ENCODE data around the gene CNTN5.

The CNTN5 gene

DNA sequence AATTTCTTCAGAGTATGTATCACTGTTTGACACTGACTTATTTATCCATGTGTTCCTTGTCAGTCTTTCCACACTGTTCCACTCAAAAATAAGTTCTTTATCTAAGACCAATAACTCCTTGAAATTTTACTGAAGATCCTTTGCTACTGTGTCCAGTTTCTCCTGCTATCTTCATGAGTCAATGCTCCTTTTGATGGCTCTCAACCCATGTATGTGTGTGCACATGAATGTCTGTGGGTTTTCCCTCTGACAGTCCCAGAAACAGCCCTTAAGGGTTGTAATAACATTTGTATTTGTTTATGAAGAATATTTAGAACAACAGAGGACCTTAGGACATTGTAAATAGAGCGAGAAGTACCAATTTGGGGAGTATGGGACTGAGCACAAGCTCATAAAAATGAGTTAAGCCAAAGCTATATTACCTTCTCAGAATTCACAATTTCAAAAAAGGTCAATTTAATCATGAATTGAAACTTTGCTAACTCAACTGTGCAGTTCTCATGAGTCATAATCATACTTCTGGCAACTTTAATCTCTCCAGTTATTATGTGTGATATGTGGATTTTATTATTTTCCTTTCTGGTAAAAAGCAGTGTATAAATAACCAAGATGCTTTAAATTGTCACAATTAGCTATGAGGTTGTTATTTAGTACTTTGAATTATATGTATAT is 533.6 kb downstream of the CNTN5 start:
- in situ Hi-C loops (cut with HindIII; ENCODE audit: low pct_ligation_motif_present, low sequenced_read_pairs): no loop called here
- H3K27ac ChIP-seq: no peak overlapping the region
- H3K4me3 ChIP-seq (ENCODE audit: low read depth, low read length): no peak overlapping the region
- TF ChIP-seq, protein P1, sequence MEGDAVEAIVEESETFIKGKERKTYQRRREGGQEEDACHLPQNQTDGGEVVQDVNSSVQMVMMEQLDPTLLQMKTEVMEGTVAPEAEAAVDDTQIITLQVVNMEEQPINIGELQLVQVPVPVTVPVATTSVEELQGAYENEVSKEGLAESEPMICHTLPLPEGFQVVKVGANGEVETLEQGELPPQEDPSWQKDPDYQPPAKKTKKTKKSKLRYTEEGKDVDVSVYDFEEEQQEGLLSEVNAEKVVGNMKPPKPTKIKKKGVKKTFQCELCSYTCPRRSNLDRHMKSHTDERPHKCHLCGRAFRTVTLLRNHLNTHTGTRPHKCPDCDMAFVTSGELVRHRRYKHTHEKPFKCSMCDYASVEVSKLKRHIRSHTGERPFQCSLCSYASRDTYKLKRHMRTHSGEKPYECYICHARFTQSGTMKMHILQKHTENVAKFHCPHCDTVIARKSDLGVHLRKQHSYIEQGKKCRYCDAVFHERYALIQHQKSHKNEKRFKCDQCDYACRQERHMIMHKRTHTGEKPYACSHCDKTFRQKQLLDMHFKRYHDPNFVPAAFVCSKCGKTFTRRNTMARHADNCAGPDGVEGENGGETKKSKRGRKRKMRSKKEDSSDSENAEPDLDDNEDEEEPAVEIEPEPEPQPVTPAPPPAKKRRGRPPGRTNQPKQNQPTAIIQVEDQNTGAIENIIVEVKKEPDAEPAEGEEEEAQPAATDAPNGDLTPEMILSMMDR (IDR thresholded peaks at IDR 0.05; ENCODE audit: low read depth, low read length, missing control alignments): no peak
- DNase-seq: no peak
- H3K36me3 ChIP-seq (replicated peaks): no peaks in the 10 kb centered on the region
- H3K27me3 ChIP-seq (replicated peaks): no peaks in the 10 kb centered on the region

DNA sequence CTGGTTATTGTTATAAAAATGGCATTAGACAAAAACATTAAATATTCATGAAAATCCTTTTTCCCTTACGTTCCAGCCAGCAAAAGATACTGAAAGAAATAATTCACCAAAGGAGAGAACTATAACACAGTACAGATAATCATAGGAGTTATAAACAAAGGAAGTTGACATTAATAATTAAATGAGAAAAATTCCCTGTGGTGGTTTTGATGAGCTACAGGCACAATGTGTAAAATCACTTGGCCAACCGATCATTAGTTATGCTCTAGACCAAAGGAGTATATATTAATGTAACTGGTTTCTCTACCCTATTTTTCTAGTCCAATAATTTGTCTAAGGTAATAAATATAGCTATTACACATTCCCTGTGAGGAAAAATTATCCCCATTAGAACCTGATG is 534.7 kb downstream of the CNTN5 start:
- TF ChIP-seq, protein P1 (IDR thresholded peaks at IDR 0.05; ENCODE audit: low read depth, low read length, missing control alignments): no peak
- Histone ChIP-seq H3K27ac (no peak overlapping the region), H3K4me3 (ENCODE audit: low read depth, low read length) (no peak overlapping the region), H3K36me3 (replicated peaks) (no peaks in the 10 kb centered on the region), H3K27me3 (replicated peaks) (no peaks in the 10 kb centered on the region)
- DNase-seq: no peak
- in situ Hi-C loops (cut with HindIII; ENCODE audit: low pct_ligation_motif_present, low sequenced_read_pairs): no loop called here

DNA sequence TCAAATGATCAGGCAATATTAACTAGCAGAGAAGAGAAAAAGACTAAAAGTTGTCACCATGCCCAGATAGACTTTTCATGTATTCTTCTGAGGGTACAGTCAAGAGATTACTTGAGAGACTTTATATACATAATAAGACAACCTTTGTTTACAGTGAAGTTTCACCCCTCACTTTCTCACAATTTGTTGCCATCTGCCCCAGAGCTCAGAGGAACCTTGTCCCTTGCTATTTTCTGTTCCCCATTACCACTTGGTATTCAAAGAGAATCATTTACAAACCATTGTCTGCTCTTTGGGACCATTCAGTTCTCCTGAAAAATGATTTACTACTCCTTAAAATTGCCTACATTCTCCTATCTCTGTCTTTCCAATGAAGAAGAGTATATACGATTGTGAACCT is 544.6 kb downstream of the CNTN5 start:
- H3K27ac ChIP-seq: no peak overlapping the region
- TF ChIP-seq, protein P1 (IDR thresholded peaks at IDR 0.05; ENCODE audit: low read depth, low read length, missing control alignments): no peak
- no peak overlapping the region for H3K4me3 ChIP-seq (ENCODE audit: low read depth, low read length)
- no peak for DNase-seq
- in situ Hi-C loops (cut with HindIII; ENCODE audit: low pct_ligation_motif_present, low sequenced_read_pairs): no loop called here
- H3K36me3 ChIP-seq (replicated peaks): no peaks in the 10 kb centered on the region
- H3K27me3 ChIP-seq (replicated peaks): no peaks in the 10 kb centered on the region

DNA sequence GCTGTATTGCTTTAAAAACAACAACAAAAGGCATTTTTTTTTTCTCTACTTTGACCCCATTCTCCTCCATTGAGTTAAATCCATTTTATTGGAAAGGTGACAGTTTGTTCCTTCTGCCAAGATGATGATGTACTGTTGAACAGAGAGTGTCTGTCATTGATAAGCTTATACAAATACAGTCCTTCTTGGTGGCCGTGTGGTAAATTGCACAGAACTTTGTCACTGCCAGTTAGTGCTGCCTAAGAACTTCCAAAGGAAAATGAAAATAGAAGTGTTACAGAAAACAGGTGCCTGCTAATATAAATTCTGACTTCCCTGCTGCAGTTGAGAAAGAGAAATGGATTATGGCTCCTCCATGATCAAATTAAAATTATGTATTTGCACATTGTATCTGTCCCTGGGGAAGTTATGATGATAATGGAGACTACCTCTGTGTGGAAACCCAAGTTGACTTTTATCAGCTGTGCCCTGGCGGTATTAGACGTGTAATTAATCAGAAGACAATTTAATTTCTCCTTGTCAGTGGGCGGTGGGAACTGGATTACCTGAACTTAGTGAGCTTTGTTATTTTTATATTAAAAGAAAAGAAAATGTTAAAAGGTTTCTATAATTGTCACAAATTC is 546.7 kb downstream of the CNTN5 start:
- H3K27me3 ChIP-seq (replicated peaks): no peaks in the 10 kb centered on the region
- no peak overlapping the region for H3K4me3 ChIP-seq (ENCODE audit: low read depth, low read length)
- TF ChIP-seq, protein P1 (IDR thresholded peaks at IDR 0.05; ENCODE audit: low read depth, low read length, missing control alignments): no peak
- DNase-seq: no peak
- H3K27ac ChIP-seq: no peak overlapping the region
- no peaks in the 10 kb centered on the region for H3K36me3 ChIP-seq (replicated peaks)
- in situ Hi-C loops (cut with HindIII; ENCODE audit: low pct_ligation_motif_present, low sequenced_read_pairs): no loop called here

DNA sequence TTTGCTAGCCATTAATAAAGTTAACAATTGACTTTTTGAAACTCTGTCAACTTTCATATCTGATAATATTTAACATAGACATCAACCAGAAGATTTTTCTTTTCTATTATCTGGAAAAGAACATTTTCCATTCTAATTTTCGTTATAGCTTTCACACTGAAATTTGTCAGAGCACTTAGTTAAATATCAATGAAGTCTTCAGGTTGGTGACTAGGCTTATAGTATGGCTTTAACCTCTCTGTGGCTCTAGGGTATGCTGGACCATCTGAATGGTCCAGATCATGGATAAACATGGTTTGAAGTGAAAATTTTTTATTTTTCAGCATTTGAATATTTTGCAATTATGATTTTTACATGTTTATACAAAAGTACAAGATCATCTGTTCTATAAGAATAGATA is 548.1 kb downstream of the CNTN5 start:
- Histone ChIP-seq H3K27me3 (replicated peaks) (no peaks in the 10 kb centered on the region), H3K36me3 (replicated peaks) (no peaks in the 10 kb centered on the region), H3K4me3 (ENCODE audit: low read depth, low read length) (no peak overlapping the region), H3K27ac (no peak overlapping the region)
- no peak for DNase-seq
- in situ Hi-C loops (cut with HindIII; ENCODE audit: low pct_ligation_motif_present, low sequenced_read_pairs): no loop called here
- TF ChIP-seq, protein P1 (IDR thresholded peaks at IDR 0.05; ENCODE audit: low read depth, low read length, missing control alignments): no peak

DNA sequence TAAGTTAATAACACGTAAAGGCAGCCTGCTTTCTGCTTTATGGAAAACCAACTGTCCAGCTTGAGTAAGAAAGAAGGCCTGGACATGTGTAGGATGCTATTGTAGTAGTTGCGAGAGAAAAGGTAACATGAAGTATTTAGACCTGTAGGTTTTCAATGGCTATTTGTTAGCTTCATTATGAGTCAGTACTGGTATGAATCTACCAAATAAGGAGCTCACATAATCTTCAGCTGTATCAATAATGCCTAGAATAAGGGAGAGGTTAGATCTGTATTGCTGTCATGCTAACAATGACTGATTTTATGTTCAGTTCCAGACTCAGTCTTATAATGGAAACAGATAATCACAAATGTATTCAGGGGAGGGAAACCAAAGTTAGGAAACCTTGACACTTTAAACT is 550.3 kb downstream of the CNTN5 start:
- DNase-seq: no peak
- Histone ChIP-seq H3K4me3 (ENCODE audit: low read depth, low read length) (no peak overlapping the region), H3K27ac (no peak overlapping the region), H3K36me3 (replicated peaks) (no peaks in the 10 kb centered on the region), H3K27me3 (replicated peaks) (no peaks in the 10 kb centered on the region)
- in situ Hi-C loops (cut with HindIII; ENCODE audit: low pct_ligation_motif_present, low sequenced_read_pairs): no loop called here
- TF ChIP-seq, protein P1 (IDR thresholded peaks at IDR 0.05; ENCODE audit: low read depth, low read length, missing control alignments): no peak
